COR-L47 (cell line): Measurements from ENCODE around the gene NLRP6.
"Not testable (repeated sequence)": the region's sequence is repeated elsewhere in the genome, so short reads cannot be mapped to it uniquely, and the experiment has no call there.

Experiments used
- DNase-seq: peaks from one replicate; lab custom pipeline; 2025; lab: John Stamatoyannopoulos, UW

The NLRP6 gene

GRCh38 chr11:278001-278951, at the start of gene NLRP6:
TSS of gene NLRP6 (plus strand) at chr11:278407. CDS start at chr11:278570, 163 bp downstream.
- no peak for DNase-seq

- DNase-seq, result no peak
Measured at GRCh38 chr11:230431-230830, 47.8 kb upstream of the NLRP6 start.

- DNase-seq, result no peak
Measured at GRCh38 chr11:232783-233565, 45.2 kb upstream of the NLRP6 start.

GRCh38 chr11:235180-235579, 43.0 kb upstream of the NLRP6 start:
- DNase-seq, result no peak

GRCh38 chr11:235609-235996, 42.6 kb upstream of the NLRP6 start:
- no peak for DNase-seq

- peak; percentile 79 for DNase-seq
Measured at GRCh38 chr11:235997-236773, 42.0 kb upstream of the NLRP6 start, which contains the start of gene SIRT3. TSS of gene SIRT3 (minus strand) at chr11:236342. CDS start at chr11:236328, 14 bp downstream.

- DNase-seq, result peak; percentile 79
Measured at GRCh38 chr11:236774-237767, 41.1 kb upstream of the NLRP6 start, which contains the start of gene PSMD13. TSS of gene PSMD13 (plus strand) at chr11:236976. CDS start at chr11:237050, 74 bp downstream.

GRCh38 chr11:238346-238745, 39.9 kb upstream of the NLRP6 start:
- not testable (repeated sequence) for DNase-seq

GRCh38 chr11:240315-240714, 37.9 kb upstream of the NLRP6 start:
- no peak for DNase-seq

- no peak for DNase-seq
Measured at GRCh38 chr11:241634-242033, 36.6 kb upstream of the NLRP6 start.

- DNase-seq, result no peak
Measured at GRCh38 chr11:244376-244775, 33.8 kb upstream of the NLRP6 start.

- no peak for DNase-seq
Measured at GRCh38 chr11:249062-249461, 29.1 kb upstream of the NLRP6 start.

- DNase-seq, result no peak
Measured at GRCh38 chr11:250274-250673, 27.9 kb upstream of the NLRP6 start.

GRCh38 chr11:250740-251299, 27.4 kb upstream of the NLRP6 start:
- no peak for DNase-seq

GRCh38 chr11:251550-251949, 26.7 kb upstream of the NLRP6 start:
- DNase-seq, result no peak

- DNase-seq, result no peak
Measured at GRCh38 chr11:252666-253065, 25.5 kb upstream of the NLRP6 start.

- no peak for DNase-seq
Measured at GRCh38 chr11:253160-253885, 24.9 kb upstream of the NLRP6 start.

GRCh38 chr11:253886-254270, 24.3 kb upstream of the NLRP6 start:
- DNase-seq, result no peak

- DNase-seq, result no peak
Measured at GRCh38 chr11:255176-255575, 23.0 kb upstream of the NLRP6 start.

GRCh38 chr11:255816-256215, 22.4 kb upstream of the NLRP6 start:
- no peak for DNase-seq
